NCI-H2081 treated with DMSO at 0.1 percent for 48 hours (cell line): ENCODE data around the gene TPRX1.
"Not testable (repeated sequence)": the region's sequence is repeated elsewhere in the genome, so short reads cannot be mapped to it uniquely, and the experiment has no call there.

Experiments used
- DNase-seq: peaks from one replicate; lab custom pipeline; 2025; lab: John Stamatoyannopoulos, UW

TPRX1 gene

GRCh38 chr19:47804451-47804850, at the start of gene TPRX1:
Gene TPRX1, minus strand, starts transcription at chr19:47804551. Its CDS starts 12 bp downstream, at chr19:47804539.
- not testable (repeated sequence) for DNase-seq

- DNase-seq = no peak
Observed at GRCh38 chr19:47853003-47853402, 48.7 kb upstream of the TPRX1 start.

- no peak for DNase-seq
Observed at GRCh38 chr19:47848823-47849473, 44.6 kb upstream of the TPRX1 start.

GRCh38 chr19:47848425-47848822, 44.1 kb upstream of the TPRX1 start:
- DNase-seq = no peak

- DNase-seq = no peak
Observed at GRCh38 chr19:47842941-47843340, 38.6 kb upstream of the TPRX1 start.

GRCh38 chr19:47839913-47840312, 35.6 kb upstream of the TPRX1 start:
- no peak for DNase-seq

- DNase-seq = no peak
Observed at GRCh38 chr19:47839411-47839810, 35.1 kb upstream of the TPRX1 start.

GRCh38 chr19:47836038-47836437, 31.7 kb upstream of the TPRX1 start:
- no peak for DNase-seq

- DNase-seq = no peak
Observed at GRCh38 chr19:47832723-47833122, 28.4 kb upstream of the TPRX1 start.

GRCh38 chr19:47826800-47827199, 22.4 kb upstream of the TPRX1 start:
- DNase-seq = no peak

- no peak for DNase-seq
Observed at GRCh38 chr19:47824396-47824795, 20.0 kb upstream of the TPRX1 start.

GRCh38 chr19:47821460-47822020, 17.2 kb upstream of the TPRX1 start, which contains the start of gene CRX:
Gene CRX, plus strand, starts transcription at chr19:47821937. Its CDS starts 12,507 bp downstream, at chr19:47834444.
- DNase-seq = no peak

- DNase-seq = no peak
Observed at GRCh38 chr19:47820410-47820809, 16.1 kb upstream of the TPRX1 start.

- DNase-seq = no peak
Observed at GRCh38 chr19:47819858-47820257, 15.5 kb upstream of the TPRX1 start.

- not testable (repeated sequence) for DNase-seq
Observed at GRCh38 chr19:47818221-47818620, 13.9 kb upstream of the TPRX1 start.

GRCh38 chr19:47816270-47816669, 11.9 kb upstream of the TPRX1 start:
- DNase-seq = not testable (repeated sequence)

- no peak for DNase-seq
Observed at GRCh38 chr19:47813995-47814328, 9.6 kb upstream of the TPRX1 start.

GRCh38 chr19:47813304-47813994, 9.1 kb upstream of the TPRX1 start:
- DNase-seq = no peak

GRCh38 chr19:47806435-47806834, 2.1 kb upstream of the TPRX1 start:
- DNase-seq = no peak

- no peak for DNase-seq
Observed at GRCh38 chr19:47805313-47805712, 962 bp upstream of the TPRX1 start.

GRCh38 chr19:47803671-47804070, 680 bp downstream of the TPRX1 start:
- DNase-seq = not testable (repeated sequence)

GRCh38 chr19:47803148-47803547, 1.2 kb downstream of the TPRX1 start:
- not testable (repeated sequence) for DNase-seq

GRCh38 chr19:47802521-47803043, 1.8 kb downstream of the TPRX1 start:
- DNase-seq = no peak
